Fibroblast of gingiva (primary cell): ENCODE measurements around the gene TAS2R3.
"Not testable (repeated sequence)": the region's sequence is repeated elsewhere in the genome, so short reads cannot be mapped to it uniquely, and the experiment has no call there.

Source experiments
- DNase-seq: peaks from one replicate; pipeline ENCODE4 v3.0.0-alpha.2; 2011; ENCODE audit warnings: low read depth

TAS2R3 gene, protein sequence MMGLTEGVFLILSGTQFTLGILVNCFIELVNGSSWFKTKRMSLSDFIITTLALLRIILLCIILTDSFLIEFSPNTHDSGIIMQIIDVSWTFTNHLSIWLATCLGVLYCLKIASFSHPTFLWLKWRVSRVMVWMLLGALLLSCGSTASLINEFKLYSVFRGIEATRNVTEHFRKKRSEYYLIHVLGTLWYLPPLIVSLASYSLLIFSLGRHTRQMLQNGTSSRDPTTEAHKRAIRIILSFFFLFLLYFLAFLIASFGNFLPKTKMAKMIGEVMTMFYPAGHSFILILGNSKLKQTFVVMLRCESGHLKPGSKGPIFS

DNA sequence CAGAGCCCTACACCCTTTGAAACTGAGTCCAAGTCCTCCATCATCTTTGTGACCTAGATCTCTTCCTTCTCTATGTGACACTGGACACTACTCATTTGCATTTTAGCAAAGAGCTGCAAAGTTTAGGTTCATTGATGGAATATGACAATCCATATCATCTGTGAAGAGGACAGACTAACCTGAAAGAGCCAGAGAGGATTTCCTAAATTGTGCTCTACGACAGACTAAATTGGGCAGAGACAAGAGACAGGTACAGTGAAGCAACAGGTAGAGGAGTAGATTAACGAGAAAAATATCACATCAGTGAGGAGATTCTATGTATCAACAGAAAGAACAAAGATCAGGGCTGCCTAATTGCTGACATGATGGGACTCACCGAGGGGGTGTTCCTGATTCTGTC is at the start of gene TAS2R3:
TAS2R3 (plus strand) TSS at position 301 of the 400 bp plus-strand sequence; CDS start at position 363, 62 bp downstream.
- no peak for DNase-seq

DNA sequence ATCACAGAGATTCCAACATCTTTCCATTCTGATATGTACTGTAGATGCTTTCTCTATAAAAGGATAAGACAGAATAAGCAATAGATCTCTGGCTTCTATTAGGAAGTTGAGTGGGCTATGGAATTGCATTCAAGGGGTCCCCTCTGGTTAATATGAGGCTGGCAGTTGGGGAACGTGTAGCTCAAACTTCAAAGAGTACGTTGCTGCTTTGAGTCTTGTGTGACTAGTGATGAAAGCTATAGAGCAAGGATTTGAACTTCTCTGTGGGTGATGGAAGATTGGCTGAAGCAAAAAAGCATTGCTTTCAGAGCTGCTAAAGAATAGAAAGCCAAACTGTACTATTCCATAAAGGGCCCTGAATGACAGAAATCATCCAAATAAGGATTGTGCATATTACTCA is 49.3 kb upstream of the TAS2R3 start:
- no peak for DNase-seq

DNA sequence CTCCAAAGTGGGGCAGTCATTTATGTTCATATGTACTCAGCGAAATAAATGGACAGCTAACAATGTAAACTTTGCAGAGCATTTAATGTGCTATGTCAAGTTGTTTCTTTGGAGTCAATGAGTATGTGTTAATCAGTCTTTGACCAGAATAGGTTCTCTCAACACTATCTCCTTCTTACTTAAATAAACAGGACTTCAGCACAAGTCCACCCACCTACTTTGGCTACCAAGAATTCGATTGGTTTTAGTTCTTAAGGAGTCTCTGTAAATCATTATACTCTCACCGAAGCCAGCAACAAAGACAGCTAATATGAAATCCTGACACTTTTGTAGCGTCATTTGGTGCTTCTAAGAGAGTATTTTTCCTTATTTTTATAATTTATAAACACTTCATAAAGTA is 48.9 kb upstream of the TAS2R3 start:
- no peak for DNase-seq

DNA sequence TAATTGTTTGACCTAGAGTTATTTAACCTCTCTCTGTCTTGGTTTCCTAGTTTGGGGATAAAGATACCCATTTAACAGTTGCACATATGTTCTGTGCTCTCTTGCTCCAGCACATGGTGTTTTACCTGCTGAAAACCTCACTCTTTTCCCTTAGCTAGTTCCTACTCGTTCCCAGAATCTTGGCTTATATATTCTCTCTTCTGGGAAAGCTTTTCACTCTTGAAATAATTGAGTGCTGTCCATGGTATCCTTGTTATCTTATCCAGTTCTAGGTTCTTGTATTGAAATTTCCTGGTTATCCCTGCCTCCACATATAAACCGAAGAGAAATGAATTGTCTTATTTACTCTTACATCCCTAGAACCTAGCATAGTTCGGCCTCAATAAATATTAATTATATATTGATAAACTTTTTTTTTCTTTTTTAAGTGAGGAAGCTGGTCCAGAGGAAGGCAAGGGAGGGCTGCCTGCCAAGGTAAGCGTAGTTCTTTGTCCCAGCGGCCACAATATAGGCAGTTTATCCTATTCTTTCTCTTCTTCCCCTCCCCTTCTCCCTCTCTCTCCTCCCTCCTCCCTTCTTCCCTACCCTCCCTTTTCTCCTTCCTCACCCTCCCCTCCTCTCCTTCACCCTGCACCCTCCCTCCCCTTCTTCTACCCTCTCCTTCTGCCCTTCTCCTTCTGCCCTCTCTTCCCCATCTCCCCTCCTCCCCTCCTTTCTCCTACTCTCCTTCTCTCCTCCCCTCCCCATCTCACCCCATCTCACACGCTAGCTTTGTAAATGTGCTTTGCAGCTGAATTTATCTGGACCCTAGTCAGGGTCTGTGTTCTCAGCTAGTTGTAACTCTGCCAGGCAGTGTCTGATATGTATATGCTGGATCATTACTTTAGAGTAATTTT is 47.9 kb upstream of the TAS2R3 start:
- no peak for DNase-seq

DNA sequence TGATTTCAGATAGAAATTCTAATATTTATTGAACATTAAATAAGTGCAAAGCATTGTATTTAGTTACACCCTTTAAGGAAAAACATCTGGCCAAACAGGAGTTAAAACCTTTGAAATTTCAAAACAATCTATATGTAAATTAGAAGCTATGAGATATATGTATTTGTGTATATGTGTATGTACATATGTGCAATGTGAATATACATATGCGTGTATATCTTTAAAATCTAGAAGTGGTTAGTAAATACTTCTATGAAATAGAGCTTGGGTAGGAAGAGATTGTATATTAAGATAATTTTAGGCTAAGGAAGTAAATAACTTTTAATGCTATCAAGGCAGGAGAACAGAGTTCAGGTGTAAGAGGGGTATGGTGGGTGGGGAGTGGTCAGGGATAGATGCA is 46.4 kb upstream of the TAS2R3 start:
- DNase-seq = no peak

DNA sequence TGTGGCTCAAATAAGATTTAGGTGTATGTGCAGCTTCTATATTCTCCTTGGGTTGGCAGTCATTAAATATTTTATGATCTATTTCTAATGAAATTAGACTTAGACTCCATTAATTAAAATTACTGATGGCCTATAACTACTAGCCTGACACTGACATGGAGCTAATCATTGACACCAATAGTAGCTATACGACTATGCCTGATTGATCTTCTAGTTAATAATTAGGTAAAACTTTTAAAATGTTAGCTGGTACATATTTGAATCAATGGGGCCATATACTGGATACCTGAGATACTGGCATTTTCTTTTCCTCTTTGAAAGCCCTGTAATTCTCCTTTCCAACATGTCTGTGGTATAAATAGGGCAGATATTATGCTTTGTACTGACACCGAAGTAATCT is 41.4 kb upstream of the TAS2R3 start:
- no peak for DNase-seq

DNA sequence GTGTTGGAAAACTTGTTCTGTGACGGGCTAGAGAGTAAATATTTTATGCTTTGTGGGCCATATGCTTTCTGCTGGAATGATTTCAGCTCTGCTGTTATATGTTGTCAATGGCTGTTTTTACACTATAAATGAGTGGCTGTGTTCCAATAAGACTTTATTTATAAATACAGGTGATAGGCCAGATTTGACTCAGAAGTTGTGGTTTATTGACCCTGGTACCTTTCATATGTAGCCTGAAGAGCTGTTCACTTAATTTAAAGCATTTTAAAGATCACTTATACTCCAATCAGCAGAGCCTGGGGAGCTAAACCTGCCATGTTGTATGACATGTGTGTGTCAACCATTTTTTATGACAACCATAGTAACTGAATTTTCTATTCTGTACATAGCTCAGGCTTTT is 34.9 kb upstream of the TAS2R3 start:
- DNase-seq = no peak

DNA sequence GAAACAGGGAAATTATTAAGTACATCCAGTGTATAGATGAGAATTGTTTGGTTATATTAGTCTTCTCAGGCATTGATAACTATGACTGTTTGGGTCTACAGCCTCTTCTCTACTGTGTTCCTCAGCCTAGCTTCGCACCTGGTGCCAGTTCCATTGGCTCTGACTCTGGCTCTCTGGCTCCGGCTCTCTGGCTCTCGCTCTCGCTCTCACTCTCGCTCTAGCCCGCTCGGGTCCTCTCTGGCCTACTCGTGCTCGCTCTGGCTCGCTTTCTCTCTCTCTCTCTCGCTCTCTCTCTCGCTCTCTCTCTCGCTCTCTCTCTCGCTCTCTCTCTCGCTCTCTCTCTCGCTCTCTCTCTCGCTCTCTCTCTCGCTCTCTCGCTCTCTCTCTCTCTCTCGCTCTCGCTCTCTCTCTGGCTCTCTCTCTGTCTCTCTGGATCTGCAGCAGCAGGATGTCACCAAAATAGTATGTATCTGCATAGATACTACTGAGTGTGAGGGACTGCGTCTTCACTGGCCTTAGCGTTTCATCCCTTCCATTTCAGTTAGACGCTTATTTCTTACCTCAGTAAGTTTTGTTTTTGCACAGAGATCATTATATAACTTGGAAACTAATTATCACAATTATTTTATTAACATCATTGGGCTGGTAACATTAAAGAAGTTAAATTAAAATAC is 32.3 kb upstream of the TAS2R3 start:
- DNase-seq = peak; percentile 4

DNA sequence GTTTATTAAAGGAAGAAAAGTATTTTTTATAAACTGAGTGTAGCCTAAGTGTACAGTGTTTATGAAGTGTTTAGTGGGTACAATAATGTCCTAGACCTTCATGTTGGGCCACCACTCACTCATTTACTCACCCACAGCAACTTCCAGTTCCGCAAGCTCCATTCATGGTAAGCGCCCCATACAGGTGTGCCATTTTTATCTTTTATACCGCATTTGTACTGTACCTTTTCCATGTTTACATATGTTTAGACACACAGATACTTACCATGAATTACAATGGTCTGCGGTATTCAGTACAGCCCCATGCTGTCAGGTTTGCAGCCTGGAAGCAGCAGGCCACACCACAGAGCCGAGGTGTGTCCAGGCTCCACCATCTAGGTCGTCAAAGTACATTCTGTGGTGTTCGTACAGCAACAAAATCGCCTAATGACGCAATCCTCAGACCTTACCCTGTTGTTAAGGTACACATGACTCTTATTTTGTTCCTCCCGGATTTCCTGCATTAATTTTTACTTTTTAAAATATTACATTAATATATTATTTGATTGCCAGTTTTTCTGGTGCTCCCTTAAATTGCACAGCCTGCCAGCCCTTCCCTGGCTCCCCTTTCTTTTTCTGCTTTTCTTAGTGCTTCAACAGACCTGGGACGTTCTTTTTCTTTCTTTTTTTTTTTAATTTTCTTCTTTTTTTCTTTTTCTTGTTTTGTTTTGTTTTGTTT is 26.6 kb upstream of the TAS2R3 start:
- DNase-seq = no peak

DNA sequence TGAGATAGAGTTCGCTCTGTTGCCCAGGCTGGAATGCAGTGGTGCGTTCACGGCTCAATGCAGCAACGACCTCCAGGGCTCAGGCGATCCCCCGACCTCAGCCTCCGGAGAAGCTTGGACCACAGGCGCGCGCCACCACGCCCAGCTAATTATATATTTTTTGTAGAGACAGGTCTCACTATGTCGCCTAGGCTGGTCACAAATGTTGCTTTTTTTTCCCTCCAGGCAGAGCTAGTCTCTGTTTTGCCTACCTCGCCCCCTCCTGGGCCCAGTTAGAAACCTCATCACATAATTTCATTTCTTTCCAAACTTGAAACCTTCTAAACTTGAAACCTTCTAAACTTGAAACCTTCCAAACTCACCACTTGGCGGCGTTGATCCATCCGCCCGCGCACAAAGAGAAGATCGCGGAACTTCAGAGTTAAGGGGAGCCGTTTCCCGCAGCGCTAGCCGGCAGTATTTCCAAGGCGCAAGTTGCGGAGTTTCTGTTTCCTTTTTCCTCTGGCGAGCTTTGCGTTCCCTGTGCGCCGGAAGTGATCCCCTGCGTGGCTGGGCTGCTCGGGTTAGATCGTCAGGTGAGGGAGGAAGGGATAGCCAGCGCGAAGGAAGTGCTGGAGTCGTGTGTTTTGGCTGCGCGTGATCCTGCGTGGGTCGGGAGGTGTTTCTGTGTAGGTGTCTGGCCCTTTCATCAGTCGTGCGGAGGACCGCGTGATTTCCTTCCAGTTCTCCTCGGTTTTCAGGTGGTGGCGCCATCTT is 25.9 kb upstream of the TAS2R3 start, which contains the start of gene SSBP1:
SSBP1 (plus strand) TSS at position 523 of the 756 bp plus-strand sequence. CDS start 809 bp downstream, outside the sequence.
- peak; percentile 97 for DNase-seq

DNA sequence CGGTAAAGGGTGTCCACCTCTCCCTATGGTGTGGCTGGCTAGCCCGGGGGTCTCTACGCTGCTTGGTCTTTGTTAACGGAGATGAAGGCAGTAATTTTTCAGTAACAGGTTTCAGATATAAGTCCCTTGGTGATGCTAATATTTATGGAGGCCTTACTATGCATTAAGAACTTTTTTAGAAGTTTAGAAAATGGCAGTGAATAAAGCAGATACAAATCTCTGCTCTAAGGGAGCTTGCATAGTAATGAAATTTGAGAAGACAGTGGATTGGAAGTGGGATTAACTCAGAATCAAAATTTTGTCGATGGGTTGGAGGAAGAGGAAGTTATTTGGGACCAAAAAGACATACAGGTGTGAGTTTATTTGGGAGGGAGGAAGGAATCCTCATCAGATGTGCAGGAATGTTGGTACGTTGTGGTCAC is 25.3 kb upstream of the TAS2R3 start:
- DNase-seq = no peak

DNA sequence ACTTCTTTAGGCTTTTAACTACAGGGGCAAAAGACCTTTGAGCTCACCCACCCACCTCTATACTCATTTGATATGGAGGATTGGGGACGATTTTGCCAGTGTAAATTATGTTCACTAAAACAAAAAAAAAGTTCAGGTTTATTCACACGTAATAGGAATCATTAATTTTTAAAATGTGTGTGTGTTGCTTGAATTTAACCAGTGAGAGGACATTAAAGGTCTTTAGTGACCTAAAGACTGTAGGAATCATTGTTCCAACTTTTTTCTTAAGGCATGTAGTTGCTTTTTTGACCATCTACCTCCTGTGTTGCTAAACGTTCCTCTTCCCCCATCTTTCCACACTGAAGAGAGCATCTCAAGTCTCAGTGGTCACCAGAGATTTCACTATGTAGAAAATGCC is 24.6 kb upstream of the TAS2R3 start:
- no peak for DNase-seq

DNA sequence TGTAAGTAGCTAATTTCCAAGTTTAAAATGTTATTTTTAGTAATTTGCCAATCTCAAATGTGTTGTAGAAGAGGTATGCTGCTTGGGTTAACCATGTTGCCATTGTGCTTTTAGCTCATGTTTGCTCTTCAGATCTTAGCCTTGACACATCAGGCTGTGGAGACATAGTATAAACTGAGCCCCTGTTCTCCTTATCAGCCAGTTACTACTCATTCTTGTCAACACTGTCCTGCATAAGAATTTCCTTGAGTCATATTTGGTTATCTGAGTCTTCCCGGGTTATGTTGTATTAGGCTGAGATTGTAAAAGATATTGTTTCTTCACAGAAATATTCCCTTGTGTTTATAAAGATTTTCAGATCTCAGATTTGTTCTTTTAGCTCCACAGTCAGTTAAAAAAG is 21.7 kb upstream of the TAS2R3 start:
- DNase-seq = no peak

DNA sequence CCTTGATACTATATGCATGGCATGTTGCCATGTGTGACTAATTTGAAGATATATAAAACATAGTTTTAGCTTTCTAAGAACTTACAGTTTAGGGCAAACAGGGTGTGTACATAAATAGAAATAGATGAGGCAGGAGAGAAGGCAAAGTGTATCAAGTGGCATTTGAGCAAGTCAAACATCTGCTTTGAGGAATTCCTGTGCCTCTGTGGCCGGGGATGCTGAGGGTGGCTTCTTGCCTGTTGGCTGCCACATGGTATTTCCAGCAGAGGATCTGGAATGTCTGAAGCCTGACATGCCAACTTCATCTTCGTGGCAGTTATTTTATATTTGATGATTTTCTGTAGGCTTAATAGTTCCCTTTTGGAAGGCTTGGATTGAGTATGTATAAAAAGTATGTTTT is 19.8 kb upstream of the TAS2R3 start:
- no peak for DNase-seq

DNA sequence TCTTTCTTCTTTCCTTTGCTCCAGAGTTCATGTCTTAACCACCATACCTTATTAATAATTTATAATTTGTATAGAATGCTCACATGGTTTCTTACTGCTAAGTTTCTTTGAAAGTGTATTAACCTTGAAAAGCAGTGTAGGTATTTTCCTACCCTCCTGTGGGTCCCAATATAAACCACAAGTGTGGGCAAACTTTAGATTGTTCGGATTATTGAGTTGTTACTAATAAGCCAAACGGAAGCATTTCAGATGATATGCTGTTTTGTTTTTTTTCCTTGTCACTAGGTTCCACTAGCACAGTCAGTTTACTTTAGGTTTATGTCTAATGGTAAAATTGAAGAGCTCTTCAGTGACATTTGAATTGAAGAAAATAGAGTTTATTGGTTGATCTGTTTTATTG is 15.5 kb upstream of the TAS2R3 start:
- no peak for DNase-seq

DNA sequence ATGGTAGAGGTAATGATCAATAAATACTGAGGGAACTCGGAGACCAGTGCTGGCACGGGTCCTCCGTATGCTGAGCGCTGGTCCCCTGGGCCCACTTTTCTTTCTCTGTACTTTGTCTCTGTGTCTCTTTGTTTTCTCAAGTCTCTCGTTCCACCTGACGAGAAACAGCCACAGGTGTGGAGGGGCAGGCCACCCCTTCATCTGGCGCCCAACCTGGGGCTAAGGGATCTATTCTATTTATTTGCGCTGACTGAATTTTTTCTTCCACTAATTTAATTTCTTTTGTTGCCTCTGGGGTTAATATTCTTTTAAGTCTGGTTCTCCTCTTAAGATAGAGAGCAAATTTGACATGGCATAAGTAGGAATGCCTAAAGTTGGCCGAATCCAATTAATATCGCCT is 12.0 kb upstream of the TAS2R3 start:
- DNase-seq = not testable (repeated sequence)

DNA sequence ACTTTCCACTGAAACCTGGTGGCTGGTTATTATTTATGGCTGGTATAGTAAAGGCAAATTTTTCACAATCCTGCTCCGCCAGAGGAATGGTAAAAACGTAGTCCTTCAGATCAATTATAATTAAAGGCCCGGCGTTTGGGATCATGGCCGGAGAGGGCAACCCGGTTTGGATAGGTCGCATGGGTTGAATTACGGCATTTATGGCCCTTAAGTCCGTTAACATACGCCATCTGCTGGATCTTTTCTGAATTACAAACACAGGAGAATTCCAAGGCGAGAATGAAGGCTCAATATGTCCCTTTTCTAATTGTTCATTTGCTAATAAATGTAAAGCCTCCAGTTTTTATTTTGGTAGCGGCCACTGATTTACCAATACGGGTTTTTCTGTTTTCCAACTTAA is 11.3 kb upstream of the TAS2R3 start:
- no peak for DNase-seq

DNA sequence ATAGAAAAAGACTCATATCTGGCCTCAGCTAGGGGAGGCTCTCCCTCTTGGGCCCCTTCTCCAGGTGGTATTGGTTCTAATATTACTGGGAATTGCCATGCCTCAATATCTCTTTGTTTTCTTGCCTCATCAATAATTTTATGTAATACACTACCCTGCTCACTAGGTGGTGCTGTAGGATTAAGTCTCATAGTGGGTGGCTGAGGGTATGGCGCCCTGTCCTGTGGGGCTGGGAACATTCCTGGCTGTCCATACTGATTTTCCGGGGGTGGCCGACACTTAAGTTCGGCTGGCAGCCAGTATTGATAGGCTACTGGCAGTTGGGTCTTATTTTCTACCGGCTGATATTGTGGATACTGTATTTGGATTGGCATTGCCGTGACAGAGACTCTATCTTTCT is 9.0 kb upstream of the TAS2R3 start:
- DNase-seq = no peak

DNA sequence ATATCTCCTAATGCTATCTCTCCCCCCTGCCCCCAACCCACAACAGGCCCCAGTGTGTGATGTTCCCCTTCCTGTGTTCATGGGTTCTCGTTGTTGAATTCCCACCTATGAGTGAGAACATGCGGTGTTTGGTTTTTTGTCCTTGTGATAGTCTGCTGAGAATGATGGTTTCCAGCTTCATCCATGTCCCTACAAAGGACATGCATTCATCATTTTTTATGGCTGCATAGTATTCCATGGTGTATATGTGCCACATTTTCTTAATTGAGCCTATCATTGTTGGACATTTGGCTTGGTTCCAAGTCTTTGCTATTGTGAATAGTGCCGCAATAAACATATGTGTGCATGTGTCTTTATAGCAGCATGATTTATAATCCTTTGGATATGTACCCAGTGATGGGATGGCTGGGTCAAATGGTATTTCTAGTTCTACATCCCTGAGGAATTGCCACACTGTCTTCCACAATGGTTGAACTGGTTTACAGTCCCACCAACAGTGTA is 6.2 kb downstream of the TAS2R3 start:
- DNase-seq = not testable (repeated sequence)

DNA sequence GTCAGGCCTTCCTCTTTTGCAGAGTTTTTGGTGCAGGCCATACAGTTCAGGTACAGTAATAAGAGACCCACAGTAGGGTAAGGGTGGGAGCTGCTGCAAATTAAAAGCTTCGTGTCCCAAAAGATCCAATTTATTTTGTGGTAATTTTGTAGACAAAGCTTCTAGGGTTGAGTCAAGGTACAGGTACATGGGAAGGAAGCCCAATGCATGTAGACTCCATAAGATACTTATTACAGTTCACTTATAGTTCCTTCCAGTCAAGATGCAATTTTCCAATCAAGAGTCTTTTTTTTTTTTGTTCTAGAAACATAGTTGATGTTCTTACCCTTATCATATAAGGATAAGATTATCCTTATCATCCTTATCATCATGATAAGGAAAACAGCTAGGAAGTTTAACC is 12.5 kb downstream of the TAS2R3 start, which contains the start of gene TAS2R4:
TAS2R4 (plus strand) TSS at position 301 of the 400 bp plus-strand sequence. CDS start 1,815 bp downstream, outside the sequence.
- no peak for DNase-seq
